GF-D8 (cell line): ENCODE results near the gene SEZ6.

Experiments
- DNase-seq: peaks from one replicate; lab custom pipeline; 2025; lab: John Stamatoyannopoulos, UW

The SEZ6 gene

DNA sequence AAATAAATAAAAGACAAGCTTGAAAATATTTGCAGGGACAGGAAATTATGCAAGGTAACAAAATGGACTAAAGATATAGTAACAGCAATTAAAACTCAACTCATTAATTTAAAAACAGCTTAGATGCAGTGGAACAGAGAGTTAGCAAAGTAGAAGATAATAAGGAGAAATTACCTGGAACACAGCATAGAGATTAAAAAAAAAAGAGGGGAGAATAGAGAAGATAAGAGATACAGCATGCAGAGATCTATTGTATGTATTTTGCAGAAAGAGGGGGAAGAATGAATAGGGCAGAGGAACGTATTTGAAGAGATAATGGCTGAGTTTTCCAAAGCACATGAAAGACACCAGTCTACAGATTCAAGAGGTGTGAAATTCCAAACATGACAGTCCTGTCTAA, 28.7 kb upstream of the SEZ6 start:
- DNase-seq = no peak

DNA sequence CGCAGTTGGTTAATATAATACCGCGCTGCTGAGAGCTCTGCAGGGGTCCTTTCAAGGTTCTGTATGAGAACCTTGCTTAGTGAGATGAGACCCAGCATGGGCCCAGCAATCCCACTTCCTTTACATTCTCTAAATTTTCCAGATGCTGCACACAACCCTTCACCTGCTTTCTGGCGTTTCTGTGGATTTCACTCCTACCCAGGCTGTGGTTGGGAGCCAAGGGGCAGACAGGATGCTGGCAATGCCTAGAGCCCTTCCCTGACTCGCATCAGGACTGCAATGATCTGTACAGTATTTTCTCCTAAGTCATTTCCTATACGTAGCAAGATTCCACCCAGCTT, 27.0 kb upstream of the SEZ6 start:
- no peak for DNase-seq

DNA sequence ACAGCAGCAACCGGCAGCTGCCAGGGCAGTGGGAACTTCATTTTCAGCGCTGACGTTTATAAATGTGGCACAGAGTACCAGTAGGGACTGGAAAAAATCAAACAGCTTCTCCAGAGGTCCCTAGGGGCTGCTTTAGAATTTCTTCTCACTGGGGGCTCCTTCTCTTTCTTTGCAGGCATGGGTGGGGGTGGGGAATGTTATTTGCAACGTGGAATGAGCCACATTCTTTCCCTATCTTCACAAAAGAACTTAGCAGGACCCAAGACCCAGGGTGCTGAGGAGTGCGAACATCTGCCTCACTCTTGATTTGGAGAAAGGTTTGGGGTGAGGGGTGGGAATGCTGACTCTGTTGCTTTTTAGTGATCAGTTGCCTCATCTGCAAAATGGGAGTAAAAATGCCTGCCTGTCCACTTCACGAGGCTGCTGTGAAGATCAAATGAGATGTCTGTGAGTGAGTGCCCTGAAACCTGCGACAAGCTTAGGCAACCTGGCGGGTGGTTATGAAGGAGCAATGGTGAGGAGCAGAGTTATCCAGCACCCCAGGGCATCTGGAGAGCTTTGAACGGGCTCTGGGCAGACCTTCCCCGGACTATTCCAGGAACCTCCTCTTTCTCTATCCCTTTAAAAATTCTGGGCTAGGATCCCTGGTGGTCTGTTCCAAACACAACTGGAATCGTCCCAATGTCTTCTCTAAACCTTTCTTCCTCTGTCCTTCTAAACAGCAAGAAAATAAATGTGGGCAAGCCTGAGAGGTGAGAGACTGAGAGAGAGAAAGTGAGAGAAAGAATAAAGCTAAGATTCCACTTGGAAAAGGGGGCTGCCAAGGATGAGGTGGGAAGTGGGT, 26.4 kb upstream of the SEZ6 start:
- DNase-seq = no peak

GRCh38 chr17:29031488-29031887, 25.7 kb upstream of the SEZ6 start:
- no peak for DNase-seq

- no peak for DNase-seq
Observed at GRCh38 chr17:29024316-29024952, 18.6 kb upstream of the SEZ6 start.

- DNase-seq = no peak
Observed at GRCh38 chr17:29022074-29022473, 16.2 kb upstream of the SEZ6 start.

DNA sequence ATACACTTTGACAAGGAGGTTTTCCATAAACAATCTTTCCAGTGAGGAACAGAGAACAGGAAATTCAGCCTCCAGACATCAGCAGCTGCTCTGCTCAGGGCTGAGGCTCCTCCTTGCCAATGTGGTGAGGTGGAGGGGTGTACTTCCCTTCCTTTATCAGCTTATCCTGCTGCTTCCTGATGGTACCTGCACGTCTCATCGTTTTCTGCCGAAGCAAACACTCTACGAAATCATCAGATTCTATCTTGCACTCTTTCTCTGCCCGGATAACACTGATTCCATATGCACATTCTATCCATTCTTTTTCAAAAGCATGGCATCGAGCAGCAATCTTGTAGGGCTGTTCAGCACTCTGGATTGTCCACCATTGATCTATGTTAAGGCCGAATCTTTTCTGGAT, 15.4 kb upstream of the SEZ6 start:
- no peak for DNase-seq

DNA sequence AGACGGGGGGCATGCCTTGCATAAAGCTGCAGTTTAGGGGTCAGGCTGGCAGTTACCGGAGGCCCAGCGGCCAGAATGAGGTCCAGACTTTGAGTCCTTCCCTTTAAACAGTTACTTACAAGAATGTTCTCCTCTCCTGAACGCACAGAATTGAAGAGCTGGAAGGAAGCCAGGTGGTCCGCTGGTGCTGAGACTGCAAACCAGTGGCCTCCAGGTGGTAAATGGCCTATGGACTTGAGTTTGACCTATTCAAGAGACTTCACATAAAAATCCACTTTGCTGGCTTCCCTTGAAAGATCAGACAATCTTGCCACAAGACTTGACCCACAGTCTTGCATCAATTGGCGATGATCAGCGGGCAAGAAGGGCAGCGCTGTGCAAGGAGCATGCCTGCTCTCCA, 14.7 kb upstream of the SEZ6 start:
- DNase-seq = no peak

- no peak for DNase-seq
Observed at GRCh38 chr17:29019475-29020181, 13.8 kb upstream of the SEZ6 start.

- DNase-seq = no peak
Observed at GRCh38 chr17:29018788-29019474, 13.1 kb upstream of the SEZ6 start.

GRCh38 chr17:29016345-29017210, 10.7 kb upstream of the SEZ6 start:
- DNase-seq = no peak

DNA sequence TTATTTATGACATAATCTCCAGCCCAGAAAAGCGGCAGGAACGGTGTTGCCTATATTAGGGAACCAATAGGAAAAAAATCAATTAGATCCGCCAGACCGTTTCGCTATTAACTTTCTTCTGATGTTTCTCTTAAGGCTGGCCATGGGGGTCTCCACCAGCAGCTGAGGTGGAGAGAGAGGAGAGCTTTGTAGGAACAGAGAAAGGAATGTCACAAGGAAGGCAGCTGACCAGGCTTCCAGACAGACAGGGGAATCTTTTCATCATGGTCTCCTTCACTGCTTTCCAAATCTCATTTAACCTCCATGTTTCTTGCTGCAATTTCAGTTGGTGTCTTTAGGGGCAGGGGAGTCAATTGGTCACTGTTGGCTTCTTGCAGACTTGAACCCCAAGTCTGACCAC, 8.9 kb upstream of the SEZ6 start:
- DNase-seq = no peak

- DNase-seq = no peak
Observed at GRCh38 chr17:29012535-29012934, 6.7 kb upstream of the SEZ6 start.

DNA sequence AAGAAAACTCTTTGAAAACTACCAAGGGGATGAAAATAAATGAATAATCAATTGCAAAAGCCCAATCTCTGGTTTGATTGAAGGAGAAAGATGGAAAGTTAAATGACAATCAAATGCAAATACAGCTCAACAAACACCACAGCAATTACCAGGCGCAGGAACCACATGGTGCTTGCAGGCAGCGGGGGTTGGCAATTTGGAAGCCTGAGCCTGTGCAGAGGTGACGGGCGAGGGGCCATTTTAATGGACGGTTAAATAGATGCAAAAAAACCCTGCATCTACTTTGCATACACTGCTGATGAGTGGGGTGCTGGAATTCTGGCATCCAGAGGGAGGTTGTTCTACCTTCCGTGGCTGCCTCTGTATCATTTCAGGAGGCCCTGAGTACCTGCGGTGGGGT, 4.8 kb upstream of the SEZ6 start:
- no peak for DNase-seq

- no peak for DNase-seq
Observed at GRCh38 chr17:29010129-29010528, 4.3 kb upstream of the SEZ6 start.

DNA sequence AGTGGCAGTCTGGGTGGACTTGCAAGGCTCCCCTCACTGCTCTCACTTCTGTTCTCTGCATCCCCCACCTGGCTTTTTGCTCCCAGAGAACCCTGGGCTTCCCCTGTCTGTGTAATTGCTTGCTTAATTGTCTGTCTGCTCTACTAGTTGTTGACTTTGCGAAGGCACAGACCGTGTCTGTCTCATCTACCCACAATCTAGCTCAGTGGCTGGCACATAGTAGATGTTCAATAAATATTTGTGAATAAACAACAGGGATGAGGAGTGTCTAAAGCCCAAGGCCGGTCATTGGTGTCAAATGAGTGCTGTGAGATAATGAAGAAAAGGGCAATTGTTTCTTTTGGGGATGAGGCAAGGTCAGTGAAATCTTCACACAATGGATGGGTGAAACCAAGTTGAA, 2.8 kb upstream of the SEZ6 start:
- DNase-seq = no peak

GRCh38 chr17:29007860-29008455, 2.1 kb upstream of the SEZ6 start:
- DNase-seq = no peak

DNA sequence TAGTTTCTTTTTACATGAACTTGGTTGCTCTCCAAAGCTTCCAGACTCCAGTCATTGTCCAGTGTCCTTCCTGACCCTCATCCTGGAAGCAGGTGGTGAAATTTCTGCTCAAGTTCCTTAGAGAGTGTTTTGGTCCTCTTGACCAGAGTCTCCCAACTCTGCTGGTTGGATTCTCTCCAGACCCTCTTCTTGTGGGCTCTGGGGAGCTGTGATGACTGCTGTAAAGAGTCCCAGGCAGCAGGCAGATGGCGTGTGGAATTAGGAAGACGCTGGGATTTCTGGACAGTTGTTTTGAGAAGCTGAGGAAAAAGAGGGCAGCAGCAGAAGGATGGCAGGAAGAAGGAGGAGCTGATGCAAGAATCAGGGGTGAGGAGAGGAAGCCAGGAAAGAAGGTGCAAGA, 1.6 kb upstream of the SEZ6 start:
- DNase-seq = no peak

DNA sequence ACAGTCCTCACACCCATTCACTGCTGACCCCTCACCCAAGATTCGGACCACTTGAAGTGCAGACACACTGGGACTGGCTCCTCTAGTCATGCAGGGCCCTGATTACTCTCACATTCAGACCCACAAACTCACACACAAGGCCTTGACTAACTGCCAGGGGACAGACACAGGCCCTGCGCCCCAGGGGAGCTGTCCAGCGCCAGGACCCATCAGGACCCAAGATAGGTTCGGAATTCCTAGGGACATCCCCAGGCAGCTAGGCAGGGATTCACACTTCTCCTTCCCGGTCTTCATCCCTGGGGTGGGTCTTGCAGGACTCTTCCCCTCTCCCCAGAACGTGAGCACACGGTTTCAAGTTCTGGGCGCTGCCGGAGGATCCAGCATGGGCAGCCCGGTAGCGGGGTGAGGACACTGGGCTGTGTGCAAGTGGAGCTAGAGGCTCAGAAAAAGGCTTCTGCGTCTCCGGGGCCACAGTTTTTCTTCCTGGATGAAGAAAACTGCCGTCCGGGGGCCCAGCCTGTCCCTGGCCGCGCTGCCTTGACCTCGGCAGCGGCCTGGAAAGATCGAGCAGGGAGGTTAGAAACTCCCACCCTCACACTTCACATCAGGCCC, 1.6 kb downstream of the SEZ6 start:
- DNase-seq = no peak

GRCh38 chr17:29003289-29003688, 2.5 kb downstream of the SEZ6 start:
- no peak for DNase-seq

- no peak for DNase-seq
Observed at GRCh38 chr17:29002811-29003210, 3.0 kb downstream of the SEZ6 start.
